Esophagus muscularis mucosa (tissue), 4 donors: ENCODE results near the gene C17orf107.

Experiments
- CTCF ChIP-seq, 3 experiments: fragments of 200-600 bp in 2 of 3; fragments of 450-650 bp in 1 of 3; sonication (generic) in 2 of 3; IDR thresholded peaks; one replicate each; pipeline ENCODE4 v1.5.1; 2017 to 2019; ENCODE audit warnings: antibody characterized with exemption in 3 of 3, mild to moderate bottlenecking in 2 of 3, moderate library complexity in 1 of 3
- EP300 ChIP-seq: sonication (generic); formaldehyde crosslinking; IDR thresholded peaks from one replicate; pipeline ENCODE4 v1.6.1; 2017; ENCODE audit warnings: antibody characterized with exemption
- POLR2A ChIP-seq: fragments of 450-650 bp; IDR thresholded peaks from one replicate; pipeline ENCODE4 v1.6.1; 2017; ENCODE audit warnings: antibody characterized with exemption, moderate library complexity, mild to moderate bottlenecking, low read depth

GRCh38 chr17:4859816-4860625 lies 39.3 kb upstream of the C17orf107 start:
- TF ChIP-seq CTCF (IDR thresholded peaks at IDR 0.05) (no peak), POLR2A (no peak), EP300 (no peak)
